Duodenal mucosa (tissue), 2 donors: ENCODE data around the gene ITPK1.

ENCODE experiments used
- H3K27ac ChIP-seq: one replicate; pipeline ENCODE4 v1.7.0; 2013; ENCODE audit warnings: low read depth, low read length
- H3K27me3 ChIP-seq, 2 donors: one replicate each; pipeline ENCODE4 v1.7.0; 2013; ENCODE audit warnings: low read length in 2 of 2, control low read depth in 1 of 2; ENCODE audit not compliant: insufficient read depth in 2 of 2, control insufficient read depth in 1 of 2
- H3K36me3 ChIP-seq, 2 donors: one replicate each; pipeline ENCODE4 v1.7.0; 2013; ENCODE audit warnings: low read length in 2 of 2, control low read depth in 1 of 2; ENCODE audit not compliant: insufficient read depth in 2 of 2, control insufficient read depth in 1 of 2
- H3K4me1 ChIP-seq, 2 donors: one replicate each; pipeline ENCODE4 v1.7.0; 2013; ENCODE audit warnings: low read length in 2 of 2, control low read depth in 1 of 2; ENCODE audit not compliant: insufficient read depth in 2 of 2, control insufficient read depth in 1 of 2
- H3K4me3 ChIP-seq, 2 donors: one replicate each; pipeline ENCODE4 v1.7.0; 2013; ENCODE audit warnings: low read length in 2 of 2, low read depth in 1 of 2
- H3K9ac ChIP-seq, 2 donors: one replicate each; pipeline ENCODE4 v1.7.0; 2013; ENCODE audit warnings: low read length in 2 of 2, low read depth in 1 of 2
- H3K9me3 ChIP-seq, 2 donors: one replicate each; pipeline ENCODE4 v1.7.0; 2013; ENCODE audit warnings: low read length in 2 of 2, control low read depth in 1 of 2; ENCODE audit not compliant: control insufficient read depth in 1 of 2

Gene ITPK1

GRCh38 chr14:93002049-93002448 is 113.7 kb downstream of the ITPK1 start:
- Histone ChIP-seq H3K36me3 (peaks cover 0 to 29% of the 10 kb centered on the region in 2 donors), H3K27me3 (no peaks in the 10 kb centered on the region), H3K27ac (no peak overlapping the region), H3K9me3 (no peaks in the 10 kb centered on the region), H3K4me1 (peaks cover 13 to 15% of the 10 kb centered on the region in 2 donors), H3K9ac (no peak overlapping the region), H3K4me3 (no peak overlapping the region)

GRCh38 chr14:92998946-92999345 is 116.8 kb downstream of the ITPK1 start:
- Histone ChIP-seq H3K9ac (no peak overlapping the region), H3K27ac (no peak overlapping the region), H3K27me3 (no peaks in the 10 kb centered on the region), H3K36me3 (peaks cover 2 to 34% of the 10 kb centered on the region in 2 donors), H3K4me1 (peaks cover 4 to 9% of the 10 kb centered on the region in 2 donors), H3K9me3 (no peaks in the 10 kb centered on the region), H3K4me3 (no peak overlapping the region)

- no peak overlapping the region for H3K27ac ChIP-seq
- no peak overlapping the region for H3K9ac ChIP-seq
- H3K9me3 ChIP-seq, result no peaks in the 10 kb centered on the region
- H3K4me3 ChIP-seq, result no peak overlapping the region
- H3K36me3 ChIP-seq, result peaks cover 13 to 44% of the 10 kb centered on the region in 2 donors
- peaks cover 2 to 4% of the 10 kb centered on the region in 2 donors for H3K4me1 ChIP-seq
- H3K27me3 ChIP-seq, result no peaks in the 10 kb centered on the region
Measured at GRCh38 chr14:92997343-92998061, 118.2 kb downstream of the ITPK1 start.

GRCh38 chr14:92995620-92996019 is 120.1 kb downstream of the ITPK1 start:
- Histone ChIP-seq H3K27me3 (no peaks in the 10 kb centered on the region), H3K36me3 (peaks cover 13 to 54% of the 10 kb centered on the region in 2 donors), H3K4me1 (peaks cover 2 to 4% of the 10 kb centered on the region in 2 donors), H3K9ac (no peak overlapping the region), H3K27ac (no peak overlapping the region), H3K9me3 (no peaks in the 10 kb centered on the region), H3K4me3 (no peak overlapping the region)

GRCh38 chr14:92994942-92995341 is 120.8 kb downstream of the ITPK1 start:
- Histone ChIP-seq H3K9me3 (no peaks in the 10 kb centered on the region), H3K36me3 (peaks cover 16 to 59% of the 10 kb centered on the region in 2 donors), H3K27me3 (no peaks in the 10 kb centered on the region), H3K27ac (no peak overlapping the region), H3K9ac (no peak overlapping the region), H3K4me3 (no peak overlapping the region), H3K4me1 (peaks cover 2 to 4% of the 10 kb centered on the region in 2 donors)

- Histone ChIP-seq H3K4me1 (peaks cover 2 to 4% of the 10 kb centered on the region in 2 donors), H3K9ac (no peak overlapping the region), H3K4me3 (no peak overlapping the region), H3K9me3 (no peaks in the 10 kb centered on the region), H3K36me3 (peaks cover 21 to 58% of the 10 kb centered on the region in 2 donors), H3K27ac (no peak overlapping the region), H3K27me3 (no peaks in the 10 kb centered on the region)
Measured at GRCh38 chr14:92994131-92994676, 121.5 kb downstream of the ITPK1 start.

- Histone ChIP-seq H3K9me3 (no peaks in the 10 kb centered on the region), H3K4me1 (peaks cover 2 to 4% of the 10 kb centered on the region in 2 donors), H3K9ac (no peak overlapping the region), H3K36me3 (peaks cover 21 to 57% of the 10 kb centered on the region in 2 donors), H3K27me3 (no peaks in the 10 kb centered on the region), H3K4me3 (no peak overlapping the region), H3K27ac (no peak overlapping the region)
Measured at GRCh38 chr14:92993302-92993701, 122.4 kb downstream of the ITPK1 start.

- Histone ChIP-seq H3K9ac (no peak overlapping the region), H3K27me3 (no peaks in the 10 kb centered on the region), H3K27ac (no peak overlapping the region), H3K4me1 (peaks cover 0 to 7% of the 10 kb centered on the region in 2 donors), H3K9me3 (no peaks in the 10 kb centered on the region), H3K36me3 (peaks cover 21 to 61% of the 10 kb centered on the region in 2 donors), H3K4me3 (no peak overlapping the region)
Measured at GRCh38 chr14:92991536-92991935, 124.2 kb downstream of the ITPK1 start.

GRCh38 chr14:92990456-92991430 is 125.0 kb downstream of the ITPK1 start:
- Histone ChIP-seq H3K36me3 (peaks cover 21 to 60% of the 10 kb centered on the region in 2 donors), H3K27me3 (no peaks in the 10 kb centered on the region), H3K9me3 (no peaks in the 10 kb centered on the region), H3K9ac (no peak overlapping the region), H3K4me1 (peaks cover 7 to 14% of the 10 kb centered on the region in 2 donors), H3K27ac (no peak overlapping the region), H3K4me3 (no peak overlapping the region)
